HepG2 (cell line): ENCODE results near the gene FOXI3. TPM values are rescaled to one million over a fixed set of nuclear protein-coding genes. Genes with fewer than 3 reads are reported as not detected.

Experiments
- ATAC-seq: fragments of 200-7000 bp; cut with Tn5 transposase; 3 replicates; pipeline ENCODE4 v1.9.1; 2020; ENCODE audit warnings: mild to moderate bottlenecking, moderate library complexity
- BruUV-seq: library from RNA; stranded (reverse); fragments of 400-500 nt; replicated peaks from 2 replicates; lab custom pipeline; 2021; lab: Mats Ljungman, UMichigan
- CTCF ChIA-PET: fragments of 300-600 bp; formaldehyde crosslinking; extraction: SDS; loops from one replicate; lab custom pipeline; 2021; ENCODE audit warnings: low total read pairs, inconsistent platforms, low intra/inter-chr PET ratio; lab: Yijun Ruan, JAX
- POLR2A ChIA-PET: fragments of 350-600 bp; sonication (Branson Sonifier 250); formaldehyde crosslinking; loops from one replicate; lab custom pipeline; 2020; ENCODE audit warnings: antibody characterized with exemption, inconsistent platforms; lab: Yijun Ruan, JAX
- DNase-seq: peaks from one replicate; pipeline ENCODE4 v3.0.0-alpha.2; 2015; ENCODE audit warnings: low spot score
- FAIRE-seq: peaks from 3 replicates; lab custom pipeline; 2011; peaks lifted over from hg19 to GRCh38; lab: Jason Lieb, UNC
- H2AFZ ChIP-seq: one replicate; pipeline ENCODE4 v1.6.1; 2011; ENCODE audit warnings: low read length, inconsistent platforms
- H3K27ac ChIP-seq: fragments of 300-600 bp; 3 replicates; pipeline ENCODE4 v1.8.0; 2011; ENCODE audit warnings: mixed run types, mild to moderate bottlenecking, mixed read lengths, low read length, inconsistent platforms; ENCODE audit not compliant: insufficient read depth; ENCODE audit errors: extremely low read length
- H3K27me3 ChIP-seq, 2 experiments: fragments of 200-600 bp in 1 of 2; 2 replicates in 1 of 2; 3 replicates in 1 of 2; pipeline versions ENCODE4 v1.6.0 to v1.8.0; 2011; ENCODE audit warnings: low read length in 2 of 2, mild to moderate bottlenecking in 2 of 2, moderate library complexity in 2 of 2, inconsistent platforms in 1 of 2; ENCODE audit not compliant: insufficient read depth in 2 of 2, control insufficient read depth in 1 of 2
- H3K36me3 ChIP-seq, 2 experiments: fragments of 200-600 bp in 1 of 2; replicated peaks in 1 of 2; 2 replicates in 1 of 2; 3 replicates in 1 of 2; pipeline versions ENCODE4 v1.5.1 to v1.8.0; 2011; ENCODE audit warnings: low read length in 2 of 2, inconsistent platforms in 1 of 2; ENCODE audit not compliant: insufficient read depth in 2 of 2, control insufficient read depth in 1 of 2
- H3K4me1 ChIP-seq: 2 replicates; pipeline ENCODE4 v1.5.1; 2012; ENCODE audit warnings: low read length, inconsistent platforms; ENCODE audit not compliant: insufficient read depth
- H3K4me2 ChIP-seq: 2 replicates; pipeline ENCODE4 v1.6.0; 2011; ENCODE audit warnings: low read depth, low read length, inconsistent platforms
- H3K4me3 ChIP-seq, 3 experiments: fragments of 200-600 bp in 1 of 3; sonication (generic), shearing (Covaris generic) in 1 of 3; replicated peaks in 1 of 3; 2 replicates each; pipeline ENCODE4 v1.5.1; 2011 to 2016; ENCODE audit warnings: low read length in 3 of 3, inconsistent platforms in 2 of 3, low read depth in 2 of 3, mild to moderate bottlenecking in 2 of 3, control low read depth in 1 of 3, mixed read lengths in 1 of 3; ENCODE audit not compliant: insufficient read depth in 1 of 3
- H3K79me2 ChIP-seq: one replicate; pipeline ENCODE4 v1.6.1; 2011; ENCODE audit warnings: low read length, inconsistent platforms; ENCODE audit not compliant: insufficient read depth
- H3K9ac ChIP-seq: 2 replicates; pipeline ENCODE4 v1.6.0; 2011; ENCODE audit warnings: mild to moderate bottlenecking, low read depth, low read length, inconsistent platforms; ENCODE audit not compliant: insufficient read depth
- H3K9me3 ChIP-seq: 2 replicates; pipeline ENCODE4 v1.5.1; 2012; ENCODE audit warnings: mild to moderate bottlenecking, low read length
- H4K20me1 ChIP-seq: 2 replicates; pipeline ENCODE4 v1.6.0; 2011; ENCODE audit warnings: inconsistent platforms, mild to moderate bottlenecking, low read length, moderate library complexity; ENCODE audit not compliant: insufficient read depth
- GPN1 ChIP-seq: sonication (generic); formaldehyde crosslinking; IDR thresholded peaks from 2 replicates; pipeline ENCODE4 v1.5.1; 2020; ENCODE audit warnings: missing genetic modification reagents, borderline replicate concordance
- IRF2 ChIP-seq: IDR thresholded peaks from 2 replicates; pipeline ENCODE4 v1.6.1; 2018; ENCODE audit warnings: missing genetic modification reagents, missing compliant biosample characterization
- YY1 ChIP-seq: IDR thresholded peaks from 2 replicates; pipeline ENCODE4 v1.6.1; 2011; ENCODE audit warnings: low read length, low read depth, moderate library complexity, mild to moderate bottlenecking; ENCODE audit not compliant: insufficient read depth, insufficient replicate concordance
- ZBTB20 ChIP-seq: sonication (generic); formaldehyde crosslinking; IDR thresholded peaks from 2 replicates; pipeline ENCODE4 v1.8.1; 2023; ENCODE audit warnings: missing genetic modification reagents, low read depth, mild to moderate bottlenecking, borderline replicate concordance
- WGBS: methylation state at CpG from one replicate; pipeline ENCODE4 v1.1.6; 2017; ENCODE audit warnings: low lambda C conversion rate; 5-methylcytosine and 5-hydroxymethylcytosine counted together
- in situ Hi-C: cut with HindIII; loops from 2 replicates; pipeline ENCODE4 v1.10.0; 2017; ENCODE audit warnings: low pct_unique_long_range_greater_than_20kb; ENCODE audit not compliant: extremely low pct_ligation_motif_present
- intact Hi-C: fragments of 100-400 bp; cut with micrococcal nuclease; formaldehyde crosslinking; loops from one replicate; pipeline ENCODE4 v1.10.0; 2022; ENCODE audit not compliant: unreplicated experiment
- polyA plus RNA-seq, 8 experiments: library from polyadenylated mRNA; depleted of rRNA in 3 of 8; stranded (reverse) in 7 of 8; unstranded in 1 of 8; fragments of >200 nt; fragmentation: Illumina TruSeq in 4 of 8; extraction: Trizol in 4 of 8; gene quantifications; 2 replicates each; pipeline versions ENCODE4 v1.2.1 to v1.2.3, GENCODE V29; 2011 to 2016; ENCODE audit warnings: low read depth in 4 of 8, missing spikeins in 1 of 8, mixed read lengths in 1 of 8; ENCODE audit not compliant: insufficient read depth in 1 of 8
- total RNA-seq, 5 experiments: library from RNA; depleted of rRNA; stranded (reverse); fragments of >200 nt; fragmentation: Illumina TruSeq; extraction: Trizol; gene quantifications; 2 replicates each; pipeline ENCODE4 v1.2.3, GENCODE V29; 2016; ENCODE audit warnings: low read depth in 1 of 5
- TF ChIP-seq, protein P1 (sequence below), 2 experiments: IDR thresholded peaks; 2 replicates each; pipeline ENCODE4 v1.6.1; 2011 to 2012; ENCODE audit warnings: low read length in 2 of 2, borderline replicate concordance in 1 of 2, low read depth in 1 of 2, mild to moderate bottlenecking in 1 of 2, moderate library complexity in 1 of 2

Gene FOXI3
- total and polyA plus RNA-seq, 2 of the 13 experiments (the other 11 are each of a cell fraction or from before 2014, with no cell fraction given): not detected

DNA sequence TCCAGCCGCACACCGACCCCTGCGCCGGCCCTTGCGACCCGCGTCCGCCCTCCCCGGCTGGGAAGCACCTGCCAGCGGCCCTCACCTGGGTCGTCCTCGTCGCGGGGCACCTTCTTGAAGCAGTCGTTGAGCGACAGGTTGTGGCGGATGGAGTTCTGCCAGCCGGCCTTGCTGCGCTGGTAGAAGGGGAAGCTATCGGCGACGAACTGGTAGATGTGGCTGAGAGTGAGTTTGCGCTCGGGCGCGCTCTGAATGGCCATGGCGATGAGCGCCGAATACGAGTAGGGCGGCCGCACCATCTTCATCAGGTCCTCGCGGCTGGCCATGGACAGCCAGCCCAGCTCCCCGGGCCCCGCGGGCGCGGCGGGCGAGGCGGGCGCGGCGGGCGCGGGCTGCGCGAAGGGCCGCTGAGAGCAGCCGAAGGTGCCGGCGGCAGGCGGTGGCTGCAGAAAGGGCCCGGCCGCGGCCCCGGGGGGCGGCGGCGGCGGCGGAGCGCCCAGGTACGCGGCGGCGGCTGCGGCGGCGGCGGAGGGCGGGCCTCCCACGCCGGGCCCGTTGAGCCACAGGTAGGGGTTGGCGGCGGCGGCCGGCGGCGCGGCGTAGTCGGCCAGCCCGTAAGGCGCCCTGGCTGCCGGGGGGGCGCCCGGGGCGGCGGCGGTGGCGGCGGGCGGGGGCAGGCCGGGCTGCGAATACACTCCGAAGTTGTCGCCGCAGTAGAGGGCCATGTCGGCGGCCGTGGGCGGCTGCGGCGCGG is 505 bp downstream of the FOXI3 start (continued):
- TF ChIP-seq, protein P1, sequence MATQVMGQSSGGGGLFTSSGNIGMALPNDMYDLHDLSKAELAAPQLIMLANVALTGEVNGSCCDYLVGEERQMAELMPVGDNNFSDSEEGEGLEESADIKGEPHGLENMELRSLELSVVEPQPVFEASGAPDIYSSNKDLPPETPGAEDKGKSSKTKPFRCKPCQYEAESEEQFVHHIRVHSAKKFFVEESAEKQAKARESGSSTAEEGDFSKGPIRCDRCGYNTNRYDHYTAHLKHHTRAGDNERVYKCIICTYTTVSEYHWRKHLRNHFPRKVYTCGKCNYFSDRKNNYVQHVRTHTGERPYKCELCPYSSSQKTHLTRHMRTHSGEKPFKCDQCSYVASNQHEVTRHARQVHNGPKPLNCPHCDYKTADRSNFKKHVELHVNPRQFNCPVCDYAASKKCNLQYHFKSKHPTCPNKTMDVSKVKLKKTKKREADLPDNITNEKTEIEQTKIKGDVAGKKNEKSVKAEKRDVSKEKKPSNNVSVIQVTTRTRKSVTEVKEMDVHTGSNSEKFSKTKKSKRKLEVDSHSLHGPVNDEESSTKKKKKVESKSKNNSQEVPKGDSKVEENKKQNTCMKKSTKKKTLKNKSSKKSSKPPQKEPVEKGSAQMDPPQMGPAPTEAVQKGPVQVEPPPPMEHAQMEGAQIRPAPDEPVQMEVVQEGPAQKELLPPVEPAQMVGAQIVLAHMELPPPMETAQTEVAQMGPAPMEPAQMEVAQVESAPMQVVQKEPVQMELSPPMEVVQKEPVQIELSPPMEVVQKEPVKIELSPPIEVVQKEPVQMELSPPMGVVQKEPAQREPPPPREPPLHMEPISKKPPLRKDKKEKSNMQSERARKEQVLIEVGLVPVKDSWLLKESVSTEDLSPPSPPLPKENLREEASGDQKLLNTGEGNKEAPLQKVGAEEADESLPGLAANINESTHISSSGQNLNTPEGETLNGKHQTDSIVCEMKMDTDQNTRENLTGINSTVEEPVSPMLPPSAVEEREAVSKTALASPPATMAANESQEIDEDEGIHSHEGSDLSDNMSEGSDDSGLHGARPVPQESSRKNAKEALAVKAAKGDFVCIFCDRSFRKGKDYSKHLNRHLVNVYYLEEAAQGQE (IDR thresholded peaks at IDR 0.05; ENCODE audit: borderline replicate concordance in 1 of 2, low read depth in 1 of 2, low read length in 2 of 2): no peak
- TF ChIP-seq IRF2 (CRISPR knock-in tag): no peak

DNA sequence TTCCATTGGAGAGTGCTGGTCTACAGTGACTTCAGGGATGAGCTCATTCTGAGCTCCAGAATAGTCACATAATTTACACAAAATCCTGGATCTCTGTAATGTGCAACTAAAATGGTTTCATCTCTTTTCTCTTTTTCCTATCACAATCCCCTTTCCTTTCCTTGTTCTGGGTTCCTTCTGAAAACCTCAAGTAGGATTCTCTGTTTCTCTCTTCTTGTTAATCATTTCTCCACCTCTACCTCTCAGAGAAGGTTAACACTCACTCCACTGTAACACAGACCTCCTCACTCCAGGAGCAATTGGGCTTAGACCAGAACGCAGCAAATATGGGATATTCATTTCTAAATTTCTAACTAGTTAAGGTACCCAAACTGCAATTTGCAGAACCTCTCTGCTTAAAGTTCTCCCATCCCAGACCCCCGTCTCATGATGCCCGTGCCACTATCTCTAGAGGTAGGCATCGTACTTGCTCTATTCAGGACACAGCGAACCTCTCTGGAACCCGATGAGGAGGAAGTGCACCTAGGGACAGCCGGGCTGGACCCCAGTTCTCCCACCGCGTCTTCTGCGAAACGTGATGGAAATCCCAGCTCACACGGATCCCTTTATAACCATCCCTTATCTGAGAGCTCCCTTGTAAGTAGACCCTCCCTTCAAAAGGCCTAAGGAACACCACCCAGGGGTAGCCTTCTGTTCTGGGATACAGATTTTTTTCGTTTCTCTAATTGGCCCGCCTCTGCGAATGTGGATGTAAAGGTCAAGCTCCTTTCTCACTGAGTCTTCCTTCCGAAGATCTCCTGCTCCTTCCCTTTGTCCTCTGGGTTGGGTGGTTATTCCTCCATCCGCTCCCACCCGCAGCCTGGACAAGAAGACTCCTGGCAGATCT is 1.3 kb downstream of the FOXI3 start:
- no peaks in the 10 kb centered on the region for H3K79me2 ChIP-seq
- peaks cover 0 to 29% of the 10 kb centered on the region in 2 experiments; a peak in 3 of 5 replicates for H3K27me3 ChIP-seq
- 60% methylated on average over 18 of the region's 18 CpGs for WGBS
- BruUV-seq: no TSS peak
- ATAC-seq (no peak), FAIRE-seq (no peak), DNase-seq (no peak)
- no peak overlapping the region for H3K4me2 ChIP-seq
- CTCF ChIA-PET: interaction anchor here (1.5 kb wide), 1 partner anchor 264 kb away, joined by 4 read pairs; no protein-coding TSS in a partner anchor
- H3K9me3 ChIP-seq: no peaks in the 10 kb centered on the region
- no peaks in the 10 kb centered on the region for H3K4me1 ChIP-seq
- no peak overlapping the region for H2AFZ ChIP-seq
- no peak overlapping the region for H3K4me3 ChIP-seq
- H3K36me3 ChIP-seq: no peaks in the 10 kb centered on the region
- in situ Hi-C loops: loop anchor here (25.0 kb wide), 1 partner anchor 389 kb away; the partner anchor contains the start of genes KRCC1 and SMYD1
- no peak overlapping the region for H3K9ac ChIP-seq
- TF ChIP-seq YY1: no peak
- no peak for TF ChIP-seq ZBTB20 (CRISPR knock-in tag)
- TF ChIP-seq, protein P1 (IDR thresholded peaks at IDR 0.05; ENCODE audit: borderline replicate concordance in 1 of 2, low read depth in 1 of 2, low read length in 2 of 2): no peak
- no peak for TF ChIP-seq GPN1 (CRISPR knock-in tag)
- H4K20me1 ChIP-seq: no peaks in the 10 kb centered on the region
- intact Hi-C loops: no loop called here
- POLR2A ChIA-PET: no interaction called here
- no peak overlapping the region for H3K27ac ChIP-seq
